Neural cell (in vitro differentiated cells): Measurements from ENCODE around the gene GRAMD1B.

ENCODE experiments used
- CTCF ChIP-seq: fragments of 450-650 bp; IDR thresholded peaks from 2 replicates; pipeline ENCODE4 v1.5.1; 2014; ENCODE audit warnings: antibody characterized with exemption, mild to moderate bottlenecking, moderate library complexity; ENCODE audit not compliant: poor library complexity, severe bottlenecking
- POLR2AphosphoS5 ChIP-seq: IDR thresholded peaks from 2 replicates; pipeline ENCODE4 v1.6.1; 2012
- REST ChIP-seq: IDR thresholded peaks from 2 replicates; pipeline ENCODE4 v1.6.1; 2012; ENCODE audit warnings: borderline replicate concordance
- TAF1 ChIP-seq: IDR thresholded peaks from 2 replicates; pipeline ENCODE4 v1.6.1; 2012; ENCODE audit warnings: low read depth

GRCh38 chr11:123537726-123538125, 107.7 kb downstream of the GRAMD1B start:
- no peak for TF ChIP-seq CTCF
- no peak for TF ChIP-seq POLR2AphosphoS5
- no peak for TF ChIP-seq REST
- no peak for TF ChIP-seq TAF1
